HG02678 (cell line): Measurements from ENCODE around the gene MGST1.

Source experiments
- ATAC-seq: cut with Tn5 transposase; IDR thresholded peaks from one replicate; pipeline ENCODE4 v1.9.1; 2021; ENCODE audit warnings: mild to moderate bottlenecking, moderate library complexity; ENCODE audit not compliant: unreplicated experiment

The MGST1 gene, protein sequence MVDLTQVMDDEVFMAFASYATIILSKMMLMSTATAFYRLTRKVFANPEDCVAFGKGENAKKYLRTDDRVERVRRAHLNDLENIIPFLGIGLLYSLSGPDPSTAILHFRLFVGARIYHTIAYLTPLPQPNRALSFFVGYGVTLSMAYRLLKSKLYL

DNA sequence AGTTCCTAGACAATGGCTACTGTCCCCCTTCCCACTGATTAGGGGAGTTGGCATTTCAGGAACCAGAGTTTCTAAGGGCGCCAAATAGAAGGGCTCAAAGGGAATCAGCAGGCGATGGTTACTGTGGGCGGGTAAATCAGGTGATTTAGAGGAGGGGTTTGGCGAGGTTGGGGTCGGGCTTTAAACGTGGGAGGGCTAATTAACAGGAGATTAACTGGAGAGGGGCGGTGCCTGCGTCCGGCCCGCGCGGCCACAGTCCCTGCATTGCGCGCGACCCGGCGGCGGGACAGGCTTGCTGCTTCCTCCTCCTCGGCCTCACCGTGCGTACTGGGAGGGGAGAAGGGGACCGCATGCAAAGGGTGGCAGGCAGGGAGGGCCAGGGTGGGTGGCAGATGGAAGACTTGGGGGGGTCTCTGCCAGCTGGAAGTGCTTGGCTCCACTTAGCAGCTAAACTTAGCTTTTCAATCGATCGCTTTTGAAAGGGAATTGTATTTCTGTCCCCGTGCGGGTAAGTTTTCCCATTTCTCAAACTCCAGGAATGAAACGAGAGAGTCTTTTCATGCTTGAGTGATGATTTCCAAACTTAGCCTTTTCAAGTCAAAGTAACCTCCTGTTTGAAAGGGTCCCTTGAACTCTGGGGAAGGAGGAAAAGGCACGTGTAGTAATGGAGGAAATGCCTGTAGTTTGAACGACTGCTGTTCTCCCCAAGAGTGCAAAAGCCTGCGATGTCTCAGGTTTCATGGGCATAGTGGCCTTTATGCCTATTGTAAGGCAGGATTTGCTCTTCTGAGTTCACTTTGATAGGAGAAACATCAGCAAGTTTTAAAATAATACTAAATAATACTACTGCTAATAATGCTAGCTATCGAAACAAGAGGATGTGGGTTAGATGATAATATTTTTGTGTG lies at the start of gene MGST1:
Gene MGST1, plus strand, starts transcription at position 255 of the 908 bp plus-strand sequence. CDS start 6,608 bp downstream, outside the sequence.
- ATAC-seq: peak; percentile 74

DNA sequence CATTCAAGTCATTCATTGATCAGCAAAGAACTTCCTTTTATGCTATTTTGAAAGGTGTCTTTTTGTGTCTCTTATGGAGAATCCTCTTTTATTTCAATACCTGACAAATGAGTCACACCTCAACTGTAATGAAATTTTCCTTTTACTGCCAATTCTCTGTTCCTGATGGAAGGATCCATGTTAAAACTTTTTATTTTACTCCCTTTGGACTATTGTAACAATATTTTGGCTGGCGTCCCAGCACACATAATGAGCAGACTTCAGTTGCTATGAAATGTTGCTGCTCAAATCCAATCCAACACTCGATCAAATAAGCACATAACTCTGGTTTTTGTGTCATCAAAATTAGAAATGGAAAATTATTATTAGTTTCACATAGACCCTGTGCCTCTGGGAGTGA lies 48.0 kb upstream of the MGST1 start:
- no peak for ATAC-seq

DNA sequence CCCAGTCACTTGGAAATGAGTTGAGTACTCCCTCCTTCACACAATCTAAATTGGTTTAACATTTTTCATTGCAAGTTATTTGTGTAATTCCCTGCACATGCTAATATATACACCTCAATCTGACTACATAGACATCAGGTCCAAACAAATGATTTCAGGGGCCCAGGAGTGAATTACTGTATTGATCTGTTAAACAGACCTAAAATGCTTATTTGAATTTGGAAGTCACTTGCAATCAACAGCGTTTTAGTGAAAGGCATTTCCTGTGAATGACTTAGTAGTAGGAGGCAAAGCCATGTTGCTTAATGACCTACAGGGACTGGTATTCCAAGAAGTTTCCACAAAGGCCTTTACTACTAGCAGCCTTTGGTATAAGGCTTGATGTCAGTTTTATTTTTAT lies 47.3 kb upstream of the MGST1 start:
- ATAC-seq: no peak

DNA sequence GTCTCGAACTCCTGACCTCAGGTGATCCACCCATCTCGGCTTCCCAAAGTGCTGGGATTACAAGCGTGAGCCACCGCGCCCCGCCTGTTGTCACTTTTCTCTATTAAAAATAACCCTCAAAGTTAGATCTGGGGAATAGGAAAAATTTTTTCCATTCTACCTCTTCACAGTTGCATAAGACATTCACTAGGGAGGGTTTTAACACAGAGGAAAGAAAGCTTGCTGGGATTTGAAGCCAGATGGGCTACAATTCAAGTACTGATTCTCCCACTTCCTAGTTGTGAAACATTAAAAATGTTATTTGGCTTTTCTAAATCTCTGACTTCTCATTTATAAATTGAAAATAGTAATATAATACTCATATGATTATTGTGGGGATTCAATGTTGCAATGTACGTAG lies 46.7 kb upstream of the MGST1 start:
- ATAC-seq: no peak

DNA sequence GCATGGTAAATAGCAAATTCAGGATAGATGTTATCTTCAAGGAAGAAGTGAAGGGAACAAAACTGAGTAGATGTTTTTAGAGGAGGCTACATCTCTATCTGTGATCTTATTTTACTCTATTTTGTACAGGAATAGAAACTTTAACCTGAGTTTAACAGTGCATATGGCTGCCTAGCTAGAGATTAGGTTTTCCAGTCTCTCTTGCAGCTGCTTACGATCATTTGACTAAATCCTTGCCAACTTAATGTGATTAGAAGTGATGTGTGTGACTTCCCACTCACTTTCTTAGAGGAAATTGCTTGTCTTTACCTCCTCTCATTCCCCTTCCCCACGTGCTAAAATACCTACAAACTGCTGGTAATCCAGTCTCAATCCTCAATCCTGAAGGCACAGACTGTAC lies 43.5 kb upstream of the MGST1 start:
- ATAC-seq: no peak

DNA sequence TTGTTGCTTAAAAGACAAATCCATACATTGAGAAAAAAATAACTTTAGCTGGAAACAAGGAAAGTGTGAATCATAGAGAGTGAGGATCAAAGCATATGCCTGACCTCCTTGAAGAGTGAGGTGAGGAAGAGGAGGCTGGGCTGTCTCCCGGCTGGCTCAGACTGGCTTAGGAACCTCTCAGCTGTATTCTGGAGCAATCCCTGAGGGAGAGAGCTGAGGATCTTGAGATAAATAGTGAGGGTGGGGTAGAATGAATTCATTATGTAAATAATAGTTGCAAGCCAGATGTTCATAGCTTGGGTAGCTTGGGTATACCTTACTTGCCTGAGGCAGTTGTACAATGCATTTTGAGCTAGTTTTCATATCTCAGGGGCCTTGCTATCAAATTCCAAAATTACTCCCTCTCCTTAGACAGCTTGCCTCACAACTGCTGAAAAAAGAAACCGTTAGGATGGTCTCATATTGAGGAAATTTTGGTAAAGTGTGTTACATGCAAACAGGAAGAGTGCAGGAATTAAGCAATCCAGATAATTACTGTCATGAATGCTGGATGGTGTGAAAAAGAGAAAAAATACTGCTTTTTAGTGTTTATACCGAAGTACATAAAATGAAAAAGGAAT lies 39.5 kb upstream of the MGST1 start:
- no peak for ATAC-seq

DNA sequence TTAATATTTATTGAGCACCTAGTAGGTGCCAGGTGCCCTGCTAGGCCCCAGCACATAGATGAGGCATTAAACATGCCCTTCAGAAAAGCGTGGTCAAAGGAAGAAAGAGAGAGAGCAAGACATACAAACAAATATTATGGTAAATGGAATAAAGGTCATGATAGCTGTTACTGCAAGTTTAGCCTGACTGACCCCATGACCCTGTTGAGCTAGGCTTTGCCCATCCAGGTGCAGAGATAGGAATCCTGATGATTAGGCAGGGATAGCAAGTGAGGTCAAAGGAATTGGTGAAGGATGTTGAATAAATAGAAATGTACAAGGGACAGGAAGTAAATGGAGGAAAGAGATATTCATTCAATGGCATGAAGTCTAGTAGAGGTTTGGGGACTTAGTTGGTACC lies 36.5 kb upstream of the MGST1 start:
- ATAC-seq: no peak

DNA sequence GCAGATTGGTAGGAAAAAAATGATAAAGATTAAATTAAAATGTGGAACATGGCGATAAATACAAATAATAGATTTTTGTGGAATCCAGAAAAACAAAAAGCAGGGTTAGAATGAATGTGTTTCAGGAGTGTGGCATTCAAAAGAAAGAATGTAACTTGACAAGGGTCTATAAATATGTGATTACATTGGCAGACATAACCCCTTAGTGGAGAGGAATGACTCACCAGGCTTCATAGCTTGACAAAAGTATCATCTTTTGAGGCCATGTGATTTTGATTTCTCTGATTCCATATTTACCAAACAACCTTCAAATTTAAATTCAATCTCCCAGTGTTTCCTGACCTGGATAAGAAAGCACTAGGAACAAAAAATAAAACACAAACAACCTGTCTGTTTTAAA lies 24.4 kb upstream of the MGST1 start:
- ATAC-seq: no peak

DNA sequence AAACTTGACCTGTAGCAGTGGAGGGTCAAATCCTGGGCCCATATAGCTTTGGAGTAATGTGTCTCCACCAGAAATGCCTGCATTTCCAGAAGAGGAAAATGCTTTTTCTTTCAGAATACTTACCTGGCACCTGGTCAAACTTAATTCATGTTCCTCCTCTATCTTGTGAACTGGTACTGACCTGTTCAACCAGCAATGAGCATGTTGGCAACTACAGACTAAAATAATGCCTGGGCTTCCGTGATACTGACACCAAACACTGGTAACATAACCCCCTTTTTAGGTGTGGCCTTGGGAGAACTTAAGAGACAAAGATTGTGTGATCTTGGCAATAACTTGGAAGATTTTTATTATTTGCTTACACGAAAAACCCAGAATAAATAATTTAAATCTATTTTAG lies 23.8 kb upstream of the MGST1 start:
- no peak for ATAC-seq

DNA sequence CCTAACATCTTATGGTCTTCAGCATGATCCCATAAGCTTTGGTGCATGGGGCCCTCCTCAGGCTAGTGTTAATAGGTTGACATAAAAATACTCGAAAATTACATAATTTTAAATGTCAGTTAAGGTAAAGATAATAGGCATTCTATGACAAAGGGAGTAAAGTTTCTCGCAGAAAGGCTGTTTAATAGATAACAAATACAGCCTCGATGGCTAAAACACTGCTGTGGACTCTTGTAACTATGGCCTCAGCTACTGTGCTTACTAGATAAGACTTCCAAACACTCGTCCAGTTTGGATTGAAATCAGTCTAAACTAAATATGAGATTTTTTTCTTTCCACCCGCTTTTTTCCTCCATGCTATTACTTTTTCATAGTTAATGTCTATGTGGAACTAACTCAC lies 23.2 kb upstream of the MGST1 start:
- ATAC-seq: no peak

DNA sequence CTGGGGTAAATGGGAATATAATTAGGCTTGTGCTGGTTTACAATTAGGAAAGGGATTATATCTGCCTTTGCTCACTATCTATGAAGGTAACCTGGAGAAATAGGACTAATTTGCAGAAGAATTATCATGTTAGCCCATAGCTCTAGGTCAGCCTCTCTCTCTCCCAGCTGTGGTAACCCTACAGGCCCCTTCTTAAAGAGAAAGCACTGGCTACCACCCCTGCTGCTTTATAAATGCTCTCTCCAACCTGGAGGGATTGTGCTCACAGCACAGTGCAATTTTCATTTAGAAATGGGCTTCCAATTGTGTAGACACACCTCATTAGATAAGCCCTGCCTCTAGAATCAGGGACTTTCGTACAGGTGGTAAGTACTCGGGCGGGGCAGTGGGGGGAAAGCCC lies 22.7 kb upstream of the MGST1 start:
- no peak for ATAC-seq

DNA sequence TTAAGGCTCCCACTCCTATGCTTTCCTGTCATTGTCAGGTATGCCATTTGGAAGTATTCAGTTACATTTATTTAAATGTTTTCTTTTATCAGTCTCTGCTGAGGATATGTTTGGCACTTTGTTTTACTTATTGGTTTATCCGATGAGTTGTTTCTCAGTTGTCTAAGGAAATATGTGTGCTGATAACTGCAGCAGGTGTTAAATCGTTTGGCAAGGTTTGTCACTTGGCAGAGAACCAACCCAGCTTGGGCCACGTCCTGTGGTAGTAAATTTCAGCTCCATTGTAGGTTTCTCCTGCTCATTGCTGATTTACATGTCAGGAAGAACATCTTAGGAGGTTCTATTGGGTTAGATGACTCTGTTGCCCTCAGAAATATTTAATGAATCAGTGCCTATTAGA lies 22.0 kb upstream of the MGST1 start:
- no peak for ATAC-seq

DNA sequence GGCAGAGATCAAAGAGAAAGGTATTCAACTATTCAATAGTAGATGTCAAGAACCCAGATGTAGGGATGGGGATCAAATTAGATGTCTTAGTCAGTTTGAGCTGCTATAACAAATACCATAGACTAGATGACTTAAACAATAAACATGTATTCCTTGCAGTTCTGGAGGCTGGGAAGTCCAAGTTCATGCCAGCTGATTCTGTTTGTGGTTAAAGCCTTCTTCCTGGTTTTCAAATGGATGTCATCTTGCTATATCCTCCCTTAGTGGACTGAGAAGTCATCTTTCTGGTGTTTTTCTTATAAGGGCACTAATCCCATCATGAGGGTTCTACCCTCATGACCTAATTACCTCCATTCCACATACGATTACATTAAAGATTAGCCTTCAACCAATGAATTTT lies 19.5 kb upstream of the MGST1 start:
- no peak for ATAC-seq

DNA sequence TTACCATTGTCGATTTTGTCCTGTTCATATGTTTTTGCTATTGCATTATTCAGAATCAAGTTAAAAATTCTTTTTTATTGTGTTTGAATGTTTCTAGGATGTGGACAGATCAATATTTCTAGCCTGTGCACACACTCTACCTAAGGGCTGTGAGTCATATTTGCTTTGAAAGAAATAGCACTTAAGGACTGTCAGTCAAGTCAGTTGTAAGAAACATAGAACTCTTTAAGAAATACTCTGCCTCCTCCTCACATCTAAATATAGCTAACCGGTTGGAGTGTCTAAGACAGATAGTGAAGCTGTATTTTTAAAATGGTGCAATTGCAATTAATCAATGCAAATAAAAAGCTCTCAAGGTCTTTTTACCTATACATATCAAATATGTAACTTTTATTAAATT lies 17.9 kb upstream of the MGST1 start:
- ATAC-seq: no peak

DNA sequence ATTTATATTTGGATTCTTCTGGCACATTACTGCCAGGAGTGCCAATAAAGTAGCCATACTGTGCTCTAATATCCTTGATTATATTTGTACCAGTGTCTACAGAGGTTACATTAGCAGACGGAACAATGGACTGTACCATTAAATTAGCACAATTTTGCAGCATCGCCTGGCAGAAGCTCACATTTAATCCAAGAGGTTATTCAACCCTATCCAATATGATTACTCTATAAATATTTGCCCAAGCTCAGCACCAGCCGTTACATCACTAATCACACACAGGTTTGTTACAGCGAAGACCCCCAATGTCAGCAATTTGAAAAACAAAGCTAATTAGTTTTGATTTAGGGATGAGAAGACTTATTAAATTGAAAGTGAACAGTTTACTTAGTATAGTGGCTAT lies 16.9 kb upstream of the MGST1 start:
- ATAC-seq: no peak

DNA sequence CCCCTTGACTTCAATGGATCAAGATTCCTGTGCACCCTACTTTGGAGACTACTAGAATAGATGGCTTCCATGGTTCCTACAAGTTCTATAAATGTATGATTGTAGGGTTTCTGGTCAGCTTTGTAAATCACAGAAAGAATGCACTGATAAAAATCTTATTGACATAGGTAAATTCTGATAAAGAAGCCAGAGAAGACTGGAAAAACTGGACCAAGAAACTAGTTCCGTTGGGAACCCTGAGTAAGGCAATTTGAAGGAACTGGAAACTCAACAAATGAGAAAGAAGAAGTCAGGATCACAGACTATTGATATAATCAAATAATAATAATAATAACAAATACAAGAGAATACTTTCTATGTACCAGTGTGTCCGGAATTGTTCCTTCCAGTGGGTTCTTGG lies 15.4 kb upstream of the MGST1 start:
- no peak for ATAC-seq

DNA sequence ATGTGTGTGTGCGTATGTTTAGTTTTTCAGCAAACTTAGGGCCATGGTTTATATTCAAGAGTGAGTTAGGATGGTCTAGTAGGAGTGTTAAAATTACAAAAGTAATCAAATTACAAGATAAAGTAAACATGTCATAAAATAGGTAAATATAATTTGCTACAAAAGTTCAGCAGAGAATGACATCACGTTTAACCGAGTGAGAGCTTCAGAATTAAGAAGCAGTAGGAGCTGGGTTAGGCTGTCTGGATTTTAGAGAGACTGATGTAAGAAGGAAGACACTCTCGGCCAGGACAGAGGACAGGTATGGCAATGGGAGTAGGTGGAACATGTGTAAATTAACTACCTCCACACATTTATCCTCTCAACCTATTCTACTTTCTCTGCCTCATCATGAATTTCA lies 11.6 kb upstream of the MGST1 start:
- no peak for ATAC-seq

DNA sequence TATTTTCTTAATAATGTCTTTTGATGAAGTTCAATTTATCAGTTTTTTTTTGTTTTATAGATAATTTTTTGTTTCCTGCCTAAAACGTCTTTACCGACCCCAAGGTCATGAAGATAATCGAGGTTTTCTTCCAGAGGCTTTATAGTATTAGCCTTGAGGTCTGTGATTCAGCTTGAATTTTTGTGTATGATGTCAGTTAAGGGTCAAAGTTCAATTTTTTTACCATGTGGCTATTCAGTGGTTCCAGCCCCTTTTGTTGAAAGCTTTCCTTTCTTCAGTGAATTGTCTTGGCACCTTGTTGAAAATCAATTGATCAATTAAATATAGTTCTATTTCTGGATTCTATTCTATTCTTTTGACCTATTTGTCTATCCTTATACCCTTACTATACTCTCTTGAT lies 3.2 kb upstream of the MGST1 start:
- no peak for ATAC-seq

DNA sequence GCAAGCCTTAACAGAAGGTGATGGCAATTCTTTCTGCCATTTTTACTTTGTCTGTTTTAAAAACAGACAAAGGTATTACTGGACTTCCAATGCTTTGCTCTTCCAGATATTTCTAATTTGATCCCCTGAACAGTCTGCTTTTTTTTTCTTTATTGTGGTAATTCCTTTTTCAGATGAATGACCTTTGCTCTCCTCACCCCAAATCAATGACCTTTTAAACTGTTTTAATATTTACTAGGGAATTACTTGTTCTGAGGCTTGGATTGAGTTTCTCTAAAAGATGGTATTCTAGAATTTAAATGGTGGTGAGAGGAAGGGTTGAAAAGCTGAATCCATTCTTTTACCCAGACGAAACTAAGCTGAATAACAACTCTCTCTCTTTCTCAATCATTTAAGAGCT lies 2.3 kb upstream of the MGST1 start:
- ATAC-seq: no peak

DNA sequence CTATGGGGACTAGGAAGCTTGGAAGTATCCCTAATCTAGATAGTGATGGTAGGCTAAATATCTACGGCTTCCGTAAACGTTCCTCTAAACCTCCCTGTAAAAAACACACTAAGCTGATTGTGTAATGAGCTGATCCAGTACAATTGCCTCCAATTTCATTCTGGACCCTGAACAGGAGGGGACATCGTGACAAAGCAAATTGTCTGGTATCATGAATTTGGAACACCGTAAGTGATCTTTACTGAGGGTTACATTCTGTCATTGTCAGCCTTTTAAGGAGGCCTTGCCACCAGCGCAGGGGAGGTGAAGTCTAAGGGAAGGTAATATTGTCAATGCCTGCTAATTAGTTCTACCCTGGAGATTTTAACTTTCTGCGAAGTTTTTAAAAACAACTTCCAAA lies 487 bp upstream of the MGST1 start:
- no peak for ATAC-seq

DNA sequence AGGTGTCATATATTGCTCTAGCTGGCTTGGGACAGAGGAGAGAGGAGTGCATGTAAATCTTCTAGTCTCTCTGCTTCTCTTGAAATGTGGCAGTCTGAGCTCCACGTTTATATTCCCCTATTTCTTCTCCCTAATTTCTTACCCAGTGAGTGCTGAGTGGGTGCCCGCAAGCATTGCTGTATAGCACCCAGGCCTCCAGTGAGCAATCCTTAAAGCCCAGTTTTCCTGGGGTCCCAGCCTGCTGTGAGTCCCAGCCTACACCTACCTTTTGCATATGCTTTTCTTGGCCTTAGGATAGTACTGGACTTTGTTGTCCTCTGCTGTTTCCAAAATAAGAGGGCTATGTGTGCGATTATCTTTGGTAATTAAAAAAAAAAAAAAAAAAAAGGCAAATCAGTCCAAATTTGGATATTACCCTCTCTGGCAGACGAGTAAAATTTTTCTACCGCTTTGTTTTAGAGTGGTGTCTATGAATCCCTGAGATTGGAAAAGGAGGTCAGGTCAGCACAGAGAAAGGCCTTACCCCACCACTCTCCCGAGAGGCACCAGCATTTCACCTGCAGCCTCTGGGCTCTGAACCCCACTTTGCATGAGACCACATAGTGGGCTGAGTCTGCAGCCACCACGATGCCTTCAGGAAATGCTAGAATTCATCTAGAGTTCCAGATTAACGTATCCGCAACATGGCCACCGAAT lies 1.1 kb downstream of the MGST1 start:
- ATAC-seq: peak; percentile 62

DNA sequence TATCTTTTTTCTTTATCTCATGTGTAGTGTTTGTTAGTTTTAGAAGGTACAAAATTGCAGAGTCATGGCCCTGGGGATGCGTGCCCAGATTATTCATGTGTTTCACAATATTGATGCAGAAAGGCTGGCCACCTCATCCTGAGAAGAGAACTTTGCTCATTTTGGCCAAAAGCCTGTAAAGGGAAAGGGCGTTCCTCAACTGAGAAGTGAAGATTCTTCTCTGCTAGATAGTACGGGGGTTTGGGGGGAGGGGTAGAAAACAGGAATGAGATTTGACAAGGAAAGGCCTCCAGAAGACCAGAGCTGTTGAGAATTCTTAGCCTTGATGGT lies 1.7 kb downstream of the MGST1 start:
- peak; percentile 37 for ATAC-seq
